ENCODE measurements around the gene TOLLIP. TPM values are rescaled to one million over a fixed set of nuclear protein-coding genes. Genes with fewer than 3 reads are reported as not detected.

The TOLLIP gene
- total RNA-seq, 1 experiment from 2014 or later = 32.3 TPM

GRCh38 chr11:1262172-1263006 lies 47.0 kb downstream of the TOLLIP start (continued):
- TF ChIP-seq ZNF281 (CRISPR knock-in tag; IDR thresholded peaks at IDR 0.05) = 0 out of 2 replicates have a peak, but pooled peaks have one; percentile 32
- no peak for TF ChIP-seq ZNF425 (CRISPR knock-in tag; conservative IDR thresholded peaks at IDR 0.05)
- peak; percentile 82 for TF ChIP-seq SP1 (CRISPR knock-in tag; conservative IDR thresholded peaks at IDR 0.05)
- peak; percentile 46; the same call in 1 of the 2 replicates for TF ChIP-seq MAX (CRISPR knock-in tag; IDR thresholded peaks at IDR 0.05)
- no peak for TF ChIP-seq ZNF263 (CRISPR knock-in tag; IDR thresholded peaks at IDR 0.05; ENCODE audit: low read depth)
- no peak for TF ChIP-seq ELF4 (CRISPR knock-in tag; IDR thresholded peaks at IDR 0.05; ENCODE audit: low read depth)
- no peak for TF ChIP-seq SMAD3 (CRISPR knock-in tag; IDR thresholded peaks at IDR 0.05; ENCODE audit: borderline replicate concordance)
- TF ChIP-seq NR2C2 (CRISPR knock-in tag; IDR thresholded peaks at IDR 0.05) = no peak
- TF ChIP-seq JUN (CRISPR knock-in tag; IDR thresholded peaks at IDR 0.05) = no peak
- no peak for TF ChIP-seq OVOL2 (CRISPR knock-in tag; IDR thresholded peaks at IDR 0.05; ENCODE audit: borderline replicate concordance)
- no peak for TF ChIP-seq ZNF423 (CRISPR knock-in tag; IDR thresholded peaks at IDR 0.05)
- TF ChIP-seq MLX (CRISPR knock-in tag; IDR thresholded peaks at IDR 0.05) = no peak
- TF ChIP-seq SOX15 (CRISPR knock-in tag; IDR thresholded peaks at IDR 0.05) = no peak
- no peak for TF ChIP-seq NFATC4 (CRISPR knock-in tag; IDR thresholded peaks at IDR 0.05)
- TF ChIP-seq CREB1 (CRISPR knock-in tag; IDR thresholded peaks at IDR 0.05) = no peak
- peak; percentile 94 for TF ChIP-seq USF2 (CRISPR knock-in tag; IDR thresholded peaks at IDR 0.05)
- no peak for TF ChIP-seq ESRRA (CRISPR knock-in tag; IDR thresholded peaks at IDR 0.05; ENCODE audit: borderline replicate concordance)
- TF ChIP-seq FOXK1 (CRISPR knock-in tag; IDR thresholded peaks at IDR 0.05) = no peak
- no peak for TF ChIP-seq HMGA2 (CRISPR knock-in tag; IDR thresholded peaks at IDR 0.05)
- no peak for TF ChIP-seq ATF6 (CRISPR knock-in tag; IDR thresholded peaks at IDR 0.05)
- TF ChIP-seq NR1H2 (CRISPR knock-in tag; IDR thresholded peaks at IDR 0.05) = no peak
- TF ChIP-seq CDX4 (CRISPR knock-in tag; IDR thresholded peaks at IDR 0.05; ENCODE audit: borderline replicate concordance) = no peak
- no peak for TF ChIP-seq ZMAT4 (CRISPR knock-in tag; IDR thresholded peaks at IDR 0.05)
- no peak for TF ChIP-seq AFF4 (CRISPR knock-in tag; IDR thresholded peaks at IDR 0.05; ENCODE audit: borderline replicate concordance)
- TF ChIP-seq FOXJ3 (CRISPR knock-in tag; IDR thresholded peaks at IDR 0.05; ENCODE audit: borderline replicate concordance) = no peak

Measured in WTC11 (cell line).